Mucosa of rectum (tissue), 2 donors: ENCODE measurements around the gene DCAF7.

Experiments
- H3K27ac ChIP-seq, 2 donors: one replicate each; pipeline ENCODE4 v1.7.0; 2013; ENCODE audit warnings: inconsistent platforms in 2 of 2, low read depth in 2 of 2, low read length in 2 of 2
- H3K27me3 ChIP-seq, 2 donors: one replicate each; pipeline ENCODE4 v1.7.0; 2013; ENCODE audit warnings: low read length in 2 of 2; ENCODE audit not compliant: control insufficient read depth in 2 of 2, insufficient read depth in 2 of 2
- H3K36me3 ChIP-seq, 2 donors: one replicate each; pipeline ENCODE4 v1.7.0; 2013; ENCODE audit warnings: low read length in 2 of 2; ENCODE audit not compliant: control insufficient read depth in 2 of 2, insufficient read depth in 2 of 2
- H3K4me1 ChIP-seq, 2 donors: one replicate each; pipeline ENCODE4 v1.7.0; 2013; ENCODE audit warnings: low read length in 2 of 2, mild to moderate bottlenecking in 1 of 2; ENCODE audit not compliant: control insufficient read depth in 2 of 2, insufficient read depth in 2 of 2
- H3K4me3 ChIP-seq, 2 donors: one replicate each; pipeline ENCODE4 v1.7.0; 2013; ENCODE audit warnings: low read length in 2 of 2
- H3K9ac ChIP-seq, 2 donors: one replicate each; pipeline ENCODE4 v1.7.0; 2013; ENCODE audit warnings: low read length in 2 of 2, low read depth in 1 of 2, mild to moderate bottlenecking in 1 of 2
- H3K9me3 ChIP-seq, 2 donors: one replicate each; pipeline ENCODE4 v1.7.0; 2013; ENCODE audit warnings: low read length in 2 of 2; ENCODE audit not compliant: control insufficient read depth in 2 of 2
- donor health status: healthy.
- donor health status: Normal muscosa, but diverticular disease.

The DCAF7 gene

DNA sequence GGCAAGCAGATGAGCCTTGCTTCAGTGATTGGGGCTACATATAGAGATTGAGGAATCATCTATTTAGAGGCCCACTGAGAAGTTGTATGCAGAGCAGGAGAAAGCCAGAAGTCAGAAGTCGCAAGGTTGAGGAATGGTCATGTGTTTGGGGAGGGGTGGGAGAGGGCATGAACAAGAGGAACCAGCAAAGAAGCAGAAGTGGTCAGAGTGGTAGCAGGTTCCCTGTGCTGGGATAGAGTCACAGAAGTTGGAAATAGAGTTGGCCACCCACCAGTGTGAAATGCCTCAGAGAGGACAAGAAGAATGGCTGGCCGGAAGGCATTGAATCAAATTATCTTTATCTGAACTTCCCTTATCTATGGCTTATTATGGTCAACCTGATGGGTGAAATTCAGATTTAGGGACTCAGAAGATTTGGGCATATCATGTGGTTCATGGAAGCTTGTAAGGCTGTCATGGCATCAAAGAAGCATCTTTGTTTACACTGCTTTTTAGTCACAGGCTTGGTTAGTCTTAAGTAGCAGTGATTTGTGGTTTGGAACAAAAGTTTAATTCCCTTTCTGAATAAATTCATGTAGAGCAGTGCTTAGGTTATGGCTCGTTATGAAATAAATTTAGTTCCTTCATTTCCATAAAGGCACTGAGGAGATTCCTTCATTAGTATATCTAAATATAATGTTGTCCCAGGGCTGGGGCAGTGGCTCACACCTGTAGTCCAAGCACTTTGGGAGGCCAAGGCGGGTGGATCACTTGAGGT is 91.6 kb downstream of the DCAF7 start:
- Histone ChIP-seq H3K4me1 (peaks cover 2 to 5% of the 10 kb centered on the region in 2 donors), H3K27me3 (no peaks in the 10 kb centered on the region), H3K4me3 (no peak overlapping the region), H3K9ac (no peak overlapping the region), H3K36me3 (peaks cover 5 to 13% of the 10 kb centered on the region in 2 donors), H3K9me3 (no peaks in the 10 kb centered on the region), H3K27ac (no peak overlapping the region)
